Peyer's patch (tissue), 4 donors: ENCODE measurements around the gene SYNDIG1. TPM values are rescaled to one million over a fixed set of nuclear protein-coding genes. Genes with fewer than 3 reads are reported as not detected.

Experiments used
- DNase-seq, 3 donors: peaks; one replicate each; pipeline ENCODE4 v3.0.0-alpha.2; 2017 to 2019
- H3K27ac ChIP-seq, 4 donors: fragments of 200-600 bp; sonication (generic); one replicate each; pipeline ENCODE4 v1.5.1; 2016 to 2019
- H3K27me3 ChIP-seq, 2 donors: fragments of 200-600 bp; sonication (generic); one replicate each; pipeline ENCODE4 v1.5.1; 2019
- H3K36me3 ChIP-seq, 3 donors: fragments of 200-600 bp; sonication (generic); one replicate each; pipeline ENCODE4 v1.5.1; 2016 to 2019
- H3K4me1 ChIP-seq, 4 donors: fragments of 200-600 bp; sonication (generic); one replicate each; pipeline ENCODE4 v1.5.1; 2016 to 2019
- H3K4me3 ChIP-seq, 4 donors: fragments of 200-600 bp; sonication (generic); 1 replicate in 3 of 4; 2 replicates in 1 of 4; pipeline ENCODE4 v1.5.1; 2016 to 2019; ENCODE audit warnings: mild to moderate bottlenecking in 1 of 4
- H3K9me3 ChIP-seq, 4 donors: fragments of 200-600 bp; sonication (generic); one replicate each; pipeline ENCODE4 v1.5.1; 2016 to 2019; ENCODE audit warnings: mild to moderate bottlenecking in 1 of 4
- POLR2A ChIP-seq, 2 donors: fragments of 450-650 bp; IDR thresholded peaks; one replicate each; pipeline ENCODE4 v1.5.1; 2017; ENCODE audit warnings: antibody characterized with exemption in 2 of 2, mild to moderate bottlenecking in 2 of 2, moderate library complexity in 2 of 2
- total RNA-seq, 4 donors: library from RNA; depleted of rRNA; stranded (reverse); fragments of >200 nt; gene quantifications; one replicate each; pipeline ENCODE4 v1.1.0, GENCODE V29; 2016
- TF ChIP-seq, protein P1 (sequence below), 6 experiments: fragments of 450-650 bp in 4 of 6; fragments of 200-600 bp in 2 of 6; sonication (generic) in 1 of 6; IDR thresholded peaks; one replicate each; pipeline ENCODE4 v1.5.1; 2017 to 2019; ENCODE audit warnings: antibody characterized with exemption in 6 of 6, mild to moderate bottlenecking in 3 of 6, moderate library complexity in 1 of 6

The SYNDIG1 gene
- total RNA-seq, 4 donors from 2014 or later, result 0.76 to 1.7 TPM; not detected in 2

DNA sequence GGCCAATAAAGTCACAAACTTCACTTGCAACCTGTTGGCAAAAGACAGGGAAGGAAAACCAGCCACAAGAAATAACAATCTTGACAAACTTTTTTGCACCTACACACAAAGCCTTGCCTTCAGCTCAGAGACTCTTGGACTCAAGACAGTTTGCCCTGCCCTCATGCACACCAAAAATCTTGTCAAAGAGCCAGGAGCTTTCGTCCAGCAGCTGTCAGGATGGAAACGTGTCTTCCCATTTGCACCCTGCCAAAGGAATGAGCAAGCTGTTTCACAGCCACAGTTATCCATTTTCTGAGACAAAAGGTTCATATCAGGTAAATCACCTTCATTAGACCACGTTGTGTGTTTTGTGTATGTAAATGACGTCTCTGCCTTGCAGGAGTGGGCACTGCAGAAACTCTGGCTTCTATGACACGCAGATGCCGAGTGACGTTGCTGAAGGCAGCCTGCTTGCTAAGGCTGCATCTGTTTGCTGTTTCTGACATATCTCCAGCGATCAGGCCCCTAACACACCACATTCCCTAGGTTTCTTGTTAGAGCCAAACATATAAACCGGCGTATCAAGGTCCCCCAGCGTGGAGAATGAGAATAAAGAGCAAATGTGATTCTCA lies 193.4 kb downstream of the SYNDIG1 start:
- no peak overlapping the region for H3K27ac ChIP-seq
- H3K27me3 ChIP-seq, result no peaks in the 10 kb centered on the region
- H3K4me1 ChIP-seq, result no peaks in the 10 kb centered on the region
- TF ChIP-seq POLR2A (IDR thresholded peaks at IDR 0.05), result no peak
- TF ChIP-seq, protein P1, sequence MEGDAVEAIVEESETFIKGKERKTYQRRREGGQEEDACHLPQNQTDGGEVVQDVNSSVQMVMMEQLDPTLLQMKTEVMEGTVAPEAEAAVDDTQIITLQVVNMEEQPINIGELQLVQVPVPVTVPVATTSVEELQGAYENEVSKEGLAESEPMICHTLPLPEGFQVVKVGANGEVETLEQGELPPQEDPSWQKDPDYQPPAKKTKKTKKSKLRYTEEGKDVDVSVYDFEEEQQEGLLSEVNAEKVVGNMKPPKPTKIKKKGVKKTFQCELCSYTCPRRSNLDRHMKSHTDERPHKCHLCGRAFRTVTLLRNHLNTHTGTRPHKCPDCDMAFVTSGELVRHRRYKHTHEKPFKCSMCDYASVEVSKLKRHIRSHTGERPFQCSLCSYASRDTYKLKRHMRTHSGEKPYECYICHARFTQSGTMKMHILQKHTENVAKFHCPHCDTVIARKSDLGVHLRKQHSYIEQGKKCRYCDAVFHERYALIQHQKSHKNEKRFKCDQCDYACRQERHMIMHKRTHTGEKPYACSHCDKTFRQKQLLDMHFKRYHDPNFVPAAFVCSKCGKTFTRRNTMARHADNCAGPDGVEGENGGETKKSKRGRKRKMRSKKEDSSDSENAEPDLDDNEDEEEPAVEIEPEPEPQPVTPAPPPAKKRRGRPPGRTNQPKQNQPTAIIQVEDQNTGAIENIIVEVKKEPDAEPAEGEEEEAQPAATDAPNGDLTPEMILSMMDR (IDR thresholded peaks at IDR 0.05), result no peak
- DNase-seq, result peak in 2 of 3 donors; percentile 10 to 12
- H3K36me3 ChIP-seq, result no peaks in the 10 kb centered on the region
- H3K9me3 ChIP-seq, result no peaks in the 10 kb centered on the region
- H3K4me3 ChIP-seq, result no peak overlapping the region

DNA sequence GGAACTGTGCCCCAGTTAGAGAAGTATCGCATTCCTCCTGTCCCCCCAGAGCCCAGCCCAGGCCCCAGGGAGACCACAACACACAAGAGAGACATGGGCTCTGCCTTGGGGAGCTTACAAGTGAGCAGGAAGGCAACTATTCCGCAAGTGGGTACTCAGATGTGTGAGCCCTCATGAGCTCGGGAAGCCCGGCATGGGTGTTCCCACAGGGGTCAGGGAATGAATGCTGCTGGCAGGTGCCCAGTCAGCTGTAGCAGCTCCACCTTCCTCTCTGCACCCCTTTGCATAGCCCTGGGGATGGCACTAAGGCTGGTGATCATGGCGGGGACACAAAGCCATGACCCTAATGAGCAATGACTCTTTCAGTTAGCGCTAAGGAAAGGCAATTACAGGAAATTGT lies 194.1 kb downstream of the SYNDIG1 start:
- Histone ChIP-seq H3K27me3 (no peaks in the 10 kb centered on the region), H3K4me1 (no peaks in the 10 kb centered on the region), H3K9me3 (no peaks in the 10 kb centered on the region), H3K4me3 (no peak overlapping the region), H3K36me3 (no peaks in the 10 kb centered on the region), H3K27ac (no peak overlapping the region)
- DNase-seq, result peak in 1 of 3 donors; percentile 23
- TF ChIP-seq, protein P1 (IDR thresholded peaks at IDR 0.05), result no peak
- TF ChIP-seq POLR2A (IDR thresholded peaks at IDR 0.05), result no peak

DNA sequence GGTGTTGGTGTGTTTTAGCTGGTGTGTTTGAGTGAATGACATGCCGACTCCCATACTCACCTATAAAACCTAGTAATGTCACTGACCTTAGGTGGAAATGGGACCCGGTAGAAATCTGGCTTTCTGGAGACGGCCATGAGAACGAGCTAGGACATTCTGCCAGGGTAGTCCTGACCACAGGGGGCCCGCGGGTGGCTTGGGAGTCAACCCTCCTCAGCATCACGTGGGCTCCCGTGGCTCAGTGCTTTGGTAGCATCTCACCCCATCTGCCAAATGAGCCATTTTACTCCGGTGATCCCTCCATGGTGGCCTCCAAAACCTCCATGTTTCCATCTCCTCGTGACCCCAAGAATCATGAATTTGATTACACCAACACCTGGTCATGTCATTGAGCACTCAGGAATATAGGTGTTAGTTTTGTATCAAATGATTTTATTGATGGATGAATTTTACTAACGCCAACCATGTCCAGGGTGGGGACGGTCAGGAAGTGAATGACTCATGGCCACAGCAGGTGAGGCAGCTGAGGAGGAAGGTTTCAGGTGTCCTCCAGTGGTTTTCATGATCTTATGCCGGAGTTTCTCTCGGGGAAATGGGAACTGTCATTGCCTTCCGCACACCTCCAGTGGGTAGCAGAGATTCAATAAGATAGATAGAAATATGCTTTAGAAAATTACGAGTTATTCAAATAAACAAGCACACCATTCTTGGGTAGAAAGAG lies 195.0 kb downstream of the SYNDIG1 start:
- H3K4me3 ChIP-seq, result no peak overlapping the region
- no peak overlapping the region for H3K27ac ChIP-seq
- H3K9me3 ChIP-seq, result no peaks in the 10 kb centered on the region
- TF ChIP-seq, protein P1 (IDR thresholded peaks at IDR 0.05), result no peak
- TF ChIP-seq POLR2A (IDR thresholded peaks at IDR 0.05), result no peak
- no peaks in the 10 kb centered on the region for H3K4me1 ChIP-seq
- H3K36me3 ChIP-seq, result no peaks in the 10 kb centered on the region
- peak in 1 of 3 donors; percentile 5 for DNase-seq
- no peaks in the 10 kb centered on the region for H3K27me3 ChIP-seq

DNA sequence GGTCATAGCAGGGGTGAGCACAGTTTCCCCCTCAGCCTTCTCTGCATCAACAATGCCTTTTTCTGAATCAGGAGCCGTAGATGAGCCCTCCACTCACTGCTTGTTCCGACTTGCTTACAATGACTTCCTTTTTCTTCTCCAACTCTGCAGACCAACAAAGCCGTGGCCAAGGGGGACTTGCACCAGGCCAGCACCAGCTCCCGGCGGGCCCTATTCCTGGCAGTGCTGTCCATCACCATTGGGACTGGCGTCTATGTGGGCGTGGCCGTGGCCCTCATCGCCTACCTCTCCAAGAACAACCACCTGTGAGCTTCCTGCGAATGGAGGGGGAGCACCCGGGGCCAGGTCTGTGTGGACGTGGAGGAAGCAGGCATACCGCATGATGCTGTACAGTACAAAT lies 195.8 kb downstream of the SYNDIG1 start:
- H3K4me3 ChIP-seq, result no peak overlapping the region
- H3K9me3 ChIP-seq, result no peaks in the 10 kb centered on the region
- no peak overlapping the region for H3K27ac ChIP-seq
- no peaks in the 10 kb centered on the region for H3K27me3 ChIP-seq
- no peak for TF ChIP-seq POLR2A (IDR thresholded peaks at IDR 0.05)
- TF ChIP-seq, protein P1 (IDR thresholded peaks at IDR 0.05), result no peak
- DNase-seq, result peak in 1 of 3 donors; percentile 39
- no peaks in the 10 kb centered on the region for H3K4me1 ChIP-seq
- no peaks in the 10 kb centered on the region for H3K36me3 ChIP-seq

DNA sequence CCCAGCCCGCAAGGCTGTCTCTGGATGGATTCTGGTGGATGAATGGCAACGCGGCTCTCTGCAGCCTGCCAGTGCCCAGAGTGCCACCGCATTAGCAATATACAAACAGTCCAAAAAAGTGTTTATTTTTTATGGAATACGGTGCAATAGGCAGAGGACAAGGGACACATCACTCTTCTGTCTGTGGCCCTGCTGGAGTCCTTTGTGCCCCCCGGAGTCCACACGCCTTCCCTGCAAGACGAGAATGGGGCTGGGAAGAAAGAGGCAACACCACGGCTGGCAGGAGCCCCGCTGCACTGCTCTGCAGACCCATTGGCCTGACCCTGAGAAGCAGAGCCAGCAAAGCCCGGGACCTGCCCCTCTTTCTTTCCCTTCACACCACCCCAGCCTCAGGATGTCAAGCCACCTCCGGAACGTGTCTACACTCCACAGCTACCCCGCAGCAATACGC lies 196.3 kb downstream of the SYNDIG1 start:
- Histone ChIP-seq H3K36me3 (no peaks in the 10 kb centered on the region), H3K27ac (no peak overlapping the region), H3K4me3 (no peak overlapping the region), H3K4me1 (no peaks in the 10 kb centered on the region), H3K27me3 (no peaks in the 10 kb centered on the region), H3K9me3 (no peaks in the 10 kb centered on the region)
- peak in 1 of 3 donors; percentile 11 for DNase-seq
- TF ChIP-seq, protein P1 (IDR thresholded peaks at IDR 0.05), result no peak
- TF ChIP-seq POLR2A (IDR thresholded peaks at IDR 0.05), result no peak
